Hepatocyte (in vitro differentiated cells): ENCODE data around the gene OTX1.

Experiments used
- CTCF ChIP-seq: fragments of 200-600 bp; sonication (generic); IDR thresholded peaks from 2 replicates; pipeline ENCODE4 v1.5.1; 2016; ENCODE audit warnings: antibody characterized with exemption, mild to moderate bottlenecking; ENCODE audit not compliant: poor library complexity
- EZH2 ChIP-seq: fragments of 200-600 bp; sonication (generic); IDR thresholded peaks from 2 replicates; pipeline ENCODE4 v1.6.1; 2016; ENCODE audit warnings: antibody characterized with exemption, mild to moderate bottlenecking, borderline replicate concordance
- EZH2phosphoT487 ChIP-seq: fragments of 200-600 bp; sonication (generic); IDR thresholded peaks from one replicate; pipeline ENCODE4 v1.6.1; 2018; ENCODE audit warnings: antibody characterized with exemption, mild to moderate bottlenecking, low read depth, moderate library complexity; ENCODE audit not compliant: unreplicated experiment, severe bottlenecking

- TF ChIP-seq CTCF (no peak), EZH2 (peak; percentile 93), EZH2phosphoT487 (peak; percentile 27)
Observed at GRCh38 chr2:63057249-63058143, 6.9 kb downstream of the OTX1 start.
